Left ventricle myocardium inferior (tissue), 1 donor: ENCODE results near the gene TGFBI. TPM values are rescaled to one million over a fixed set of nuclear protein-coding genes. Genes with fewer than 3 reads are reported as not detected.

ENCODE experiments used
- DNase-seq: peaks from one replicate; pipeline ENCODE4 v3.0.0-alpha.2; 2020
- H3K27ac ChIP-seq: fragments of 200-600 bp; replicated peaks from 2 replicates; pipeline ENCODE4 v1.8.0; 2021
- H3K27me3 ChIP-seq: fragments of 200-600 bp; 2 replicates; pipeline ENCODE4 v1.8.0; 2021; ENCODE audit warnings: low read depth
- H3K36me3 ChIP-seq: fragments of 200-600 bp; 2 replicates; pipeline ENCODE4 v1.8.0; 2021
- H3K4me1 ChIP-seq: fragments of 200-600 bp; 2 replicates; pipeline ENCODE4 v1.8.0; 2021
- H3K4me3 ChIP-seq: fragments of 200-600 bp; 2 replicates; pipeline ENCODE4 v1.8.0; 2021; ENCODE audit warnings: mild to moderate bottlenecking, moderate library complexity
- H3K9me3 ChIP-seq: fragments of 200-600 bp; replicated peaks from 2 replicates; pipeline ENCODE4 v1.8.0; 2021
- CTCF ChIP-seq: fragments of 200-600 bp; IDR thresholded peaks from 2 replicates; pipeline ENCODE4 v1.8.0; 2021; ENCODE audit warnings: antibody characterized with exemption, mild to moderate bottlenecking, borderline replicate concordance
- intact Hi-C: fragments of 100-400 bp; cut with micrococcal nuclease; formaldehyde crosslinking; loops from one replicate; pipeline ENCODE4 v1.11.0; 2022
- total RNA-seq: library from RNA; stranded (reverse); fragmentation: NEBNext Ultra II Directional; extraction: Animal tissue kit (Norgen Biotek cat#: 25700); gene quantifications from one replicate; pipeline ENCODE4 v1.2.1, GENCODE V29; 2021
- donor health status: DM: no; HTN: yes; CAD: no; lungs with severe emphysema.

Gene TGFBI
- total RNA-seq, 1 donor from 2014 or later, result 43.4 TPM

DNA sequence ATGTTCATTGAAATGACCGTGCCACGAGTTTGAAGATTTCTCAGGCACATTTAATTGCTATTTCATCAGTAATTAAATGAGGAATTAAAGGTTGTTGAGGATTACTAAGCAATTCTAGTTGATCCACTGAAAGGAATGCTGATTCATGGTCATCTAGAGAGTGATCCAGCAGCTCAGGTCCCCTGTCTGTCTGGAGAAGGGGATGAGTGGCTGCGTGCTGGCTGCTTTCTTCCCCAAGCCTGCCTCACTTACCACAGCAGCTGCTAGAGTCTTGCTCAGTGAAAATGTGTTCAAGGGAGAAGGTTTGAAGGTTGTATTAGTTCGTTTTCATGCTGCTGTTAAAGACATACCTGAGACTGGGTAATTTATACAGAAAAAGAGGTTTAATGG is 7.8 kb upstream of the TGFBI start:
- H3K36me3 ChIP-seq, result no peaks in the 10 kb centered on the region
- no peaks in the 10 kb centered on the region for H3K9me3 ChIP-seq
- no peak for TF ChIP-seq CTCF
- intact Hi-C loops, result no loop called here
- H3K27ac ChIP-seq, result peak overlapping the region; percentile 74
- no peak for DNase-seq
- H3K27me3 ChIP-seq, result no peaks in the 10 kb centered on the region
- peaks cover 62% of the 10 kb centered on the region for H3K4me1 ChIP-seq
- no peak overlapping the region for H3K4me3 ChIP-seq

GRCh38 chr5:136022965-136023364 is 5.8 kb upstream of the TGFBI start:
- no peak overlapping the region for H3K4me3 ChIP-seq
- no peak for TF ChIP-seq CTCF
- H3K36me3 ChIP-seq, result no peaks in the 10 kb centered on the region
- no peaks in the 10 kb centered on the region for H3K9me3 ChIP-seq
- intact Hi-C loops, result no loop called here
- peaks cover 78% of the 10 kb centered on the region for H3K4me1 ChIP-seq
- H3K27me3 ChIP-seq, result no peaks in the 10 kb centered on the region
- no peak for DNase-seq
- no peak overlapping the region for H3K27ac ChIP-seq

- H3K4me3 ChIP-seq, result no peak overlapping the region
- no peak for DNase-seq
- peaks cover 86% of the 10 kb centered on the region for H3K4me1 ChIP-seq
- no peaks in the 10 kb centered on the region for H3K27me3 ChIP-seq
- peak overlapping the region; percentile 63 for H3K27ac ChIP-seq
- no peaks in the 10 kb centered on the region for H3K9me3 ChIP-seq
- no peak for TF ChIP-seq CTCF
- intact Hi-C loops, result no loop called here
- H3K36me3 ChIP-seq, result no peaks in the 10 kb centered on the region
Measured at GRCh38 chr5:136023958-136024541, 4.7 kb upstream of the TGFBI start.

- H3K4me3 ChIP-seq, result no peak overlapping the region
- intact Hi-C loops, result no loop called here
- TF ChIP-seq CTCF, result no peak
- DNase-seq, result no peak
- no peaks in the 10 kb centered on the region for H3K27me3 ChIP-seq
- H3K4me1 ChIP-seq, result peaks cover 86% of the 10 kb centered on the region
- no peaks in the 10 kb centered on the region for H3K36me3 ChIP-seq
- no peaks in the 10 kb centered on the region for H3K9me3 ChIP-seq
- H3K27ac ChIP-seq, result peak overlapping the region; percentile 63
Measured at GRCh38 chr5:136025900-136026299, 2.9 kb upstream of the TGFBI start.

DNA sequence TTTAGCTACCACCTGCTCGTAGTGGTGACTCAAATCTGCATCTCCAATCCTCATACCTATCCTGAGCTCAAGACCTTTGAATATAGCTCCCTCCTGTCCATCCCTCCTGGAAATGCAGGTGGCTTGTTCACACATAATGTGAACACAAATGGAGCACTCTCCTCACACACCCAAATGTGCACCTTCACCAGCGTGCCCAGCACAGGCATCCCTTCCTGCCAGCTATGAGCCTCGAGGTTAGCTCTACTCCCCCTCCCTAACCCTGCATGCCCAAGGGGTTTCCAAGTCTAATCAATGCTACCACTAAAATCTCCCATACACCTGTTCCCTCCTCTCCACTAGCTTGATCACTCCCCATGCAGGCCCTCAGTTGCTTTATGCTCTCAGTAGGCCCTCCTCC is 2.2 kb upstream of the TGFBI start:
- intact Hi-C loops, result no loop called here
- H3K4me3 ChIP-seq, result no peak overlapping the region
- no peaks in the 10 kb centered on the region for H3K36me3 ChIP-seq
- H3K9me3 ChIP-seq, result no peaks in the 10 kb centered on the region
- peak overlapping the region; percentile 14 for H3K27ac ChIP-seq
- DNase-seq, result no peak
- H3K27me3 ChIP-seq, result no peaks in the 10 kb centered on the region
- TF ChIP-seq CTCF, result no peak
- peaks cover 89% of the 10 kb centered on the region for H3K4me1 ChIP-seq
